ENCODE measurements around the gene SAGE1. TPM values are rescaled to one million over a fixed set of nuclear protein-coding genes. Genes with fewer than 3 reads are reported as not detected.
"Not testable (repeated sequence)": the region's sequence is repeated elsewhere in the genome, so short reads cannot be mapped to it uniquely, and the experiment has no call there.

The SAGE1 gene
- total RNA-seq, 1 experiment from 2014 or later = not detected

DNA sequence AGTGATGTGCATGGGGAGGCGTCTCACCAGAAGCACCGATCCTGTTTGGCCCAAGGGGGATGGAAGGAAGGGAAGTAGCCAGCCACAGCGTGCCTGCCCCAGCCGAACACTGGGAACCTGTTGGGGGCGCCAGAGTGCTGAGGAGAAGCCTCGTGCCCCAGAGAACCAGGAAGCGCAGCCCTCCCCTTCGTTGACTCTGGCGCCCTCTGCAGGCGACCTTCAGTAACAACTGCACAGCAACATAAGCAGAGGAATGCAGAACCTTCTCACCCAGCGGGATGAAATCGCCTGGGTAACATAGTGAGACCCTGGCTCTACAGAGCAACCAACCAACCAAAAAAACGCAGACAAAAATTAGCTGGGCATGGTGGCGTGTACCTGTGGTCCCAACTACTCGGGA, 4.5 kb upstream of the SAGE1 start:
- H3K27ac ChIP-seq; H3K79me2 ChIP-seq (ENCODE audit: low read depth); H3K4me3 ChIP-seq; H3K9me3 ChIP-seq (ENCODE audit: insufficient read depth, low read depth); BruUV-seq (replicated peaks); H2AFZ ChIP-seq; H3F3A ChIP-seq (ENCODE audit: insufficient read depth, low read depth); H3K36me3 ChIP-seq (ENCODE audit: low read depth); intact Hi-C loops (cut with micrococcal nuclease; ENCODE audit: unreplicated experiment); CTCF ChIA-PET; POLR2A ChIA-PET (ENCODE audit: unreplicated experiment); H3K4me2 ChIP-seq; H3K9me2 ChIP-seq (ENCODE audit: insufficient read depth); H3K4me1 ChIP-seq (replicated peaks; ENCODE audit: insufficient read depth); H4K20me1 ChIP-seq (ENCODE audit: insufficient read depth): not testable (repeated sequence)
- peaks cover 34% of the 10 kb centered on the region for H3K27me3 ChIP-seq (ENCODE audit: insufficient read depth, low read depth)
- DNase-seq = peak in 1 of 2 experiments; percentile 4
- TF ChIP-seq, protein P1, sequence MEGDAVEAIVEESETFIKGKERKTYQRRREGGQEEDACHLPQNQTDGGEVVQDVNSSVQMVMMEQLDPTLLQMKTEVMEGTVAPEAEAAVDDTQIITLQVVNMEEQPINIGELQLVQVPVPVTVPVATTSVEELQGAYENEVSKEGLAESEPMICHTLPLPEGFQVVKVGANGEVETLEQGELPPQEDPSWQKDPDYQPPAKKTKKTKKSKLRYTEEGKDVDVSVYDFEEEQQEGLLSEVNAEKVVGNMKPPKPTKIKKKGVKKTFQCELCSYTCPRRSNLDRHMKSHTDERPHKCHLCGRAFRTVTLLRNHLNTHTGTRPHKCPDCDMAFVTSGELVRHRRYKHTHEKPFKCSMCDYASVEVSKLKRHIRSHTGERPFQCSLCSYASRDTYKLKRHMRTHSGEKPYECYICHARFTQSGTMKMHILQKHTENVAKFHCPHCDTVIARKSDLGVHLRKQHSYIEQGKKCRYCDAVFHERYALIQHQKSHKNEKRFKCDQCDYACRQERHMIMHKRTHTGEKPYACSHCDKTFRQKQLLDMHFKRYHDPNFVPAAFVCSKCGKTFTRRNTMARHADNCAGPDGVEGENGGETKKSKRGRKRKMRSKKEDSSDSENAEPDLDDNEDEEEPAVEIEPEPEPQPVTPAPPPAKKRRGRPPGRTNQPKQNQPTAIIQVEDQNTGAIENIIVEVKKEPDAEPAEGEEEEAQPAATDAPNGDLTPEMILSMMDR (conservative IDR thresholded peaks at IDR 0.05) = peak; percentile 39; the same call in 1 of the 2 replicates

DNA sequence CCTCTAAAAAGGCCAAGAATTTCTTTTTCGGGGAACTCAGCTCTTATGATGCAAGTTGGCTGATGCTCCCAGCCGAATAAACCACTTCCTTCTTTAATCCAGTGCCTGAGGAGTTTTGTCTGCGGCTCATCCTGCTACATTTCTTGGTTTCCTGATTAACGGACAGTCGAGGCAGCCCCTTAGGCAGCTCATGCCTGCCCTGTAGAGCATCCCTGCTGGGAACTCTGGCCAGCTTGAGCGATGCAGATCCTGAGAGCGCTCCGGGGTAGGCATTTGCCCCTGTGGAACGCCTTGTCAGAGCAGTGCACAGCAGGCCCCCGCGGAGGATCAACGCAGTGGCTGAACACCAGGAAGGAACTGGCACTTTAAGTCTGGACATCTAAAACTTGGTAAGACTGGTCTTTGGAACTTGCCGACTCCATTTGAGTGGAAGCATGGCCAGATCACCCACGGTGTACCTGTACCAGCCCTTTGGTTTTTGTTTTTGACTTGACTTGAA, 3.4 kb upstream of the SAGE1 start:
- H3K4me3 ChIP-seq = no peak overlapping the region
- no peak overlapping the region for H2AFZ ChIP-seq
- peaks cover 46% of the 10 kb centered on the region for H3K27me3 ChIP-seq (ENCODE audit: insufficient read depth, low read depth)
- no peak for DNase-seq
- H3F3A ChIP-seq (ENCODE audit: insufficient read depth, low read depth) = no peaks in the 10 kb centered on the region
- H3K9me2 ChIP-seq (ENCODE audit: insufficient read depth) = no peaks in the 10 kb centered on the region
- ChIA-PET POLR2A (ENCODE audit: unreplicated experiment) (no interaction called here), CTCF (no interaction called here)
- H3K79me2 ChIP-seq (ENCODE audit: low read depth) = no peaks in the 10 kb centered on the region
- H3K4me1 ChIP-seq (replicated peaks; ENCODE audit: insufficient read depth) = no peaks in the 10 kb centered on the region
- no TSS peak for BruUV-seq (replicated peaks)
- no peak overlapping the region for H3K27ac ChIP-seq
- H3K36me3 ChIP-seq (ENCODE audit: low read depth) = no peaks in the 10 kb centered on the region
- H4K20me1 ChIP-seq (ENCODE audit: insufficient read depth) = no peaks in the 10 kb centered on the region
- TF ChIP-seq, protein P1 (conservative IDR thresholded peaks at IDR 0.05) = no peak
- no peaks in the 10 kb centered on the region for H3K9me3 ChIP-seq (ENCODE audit: insufficient read depth, low read depth)
- H3K4me2 ChIP-seq = no peak overlapping the region
- intact Hi-C loops (cut with micrococcal nuclease; ENCODE audit: unreplicated experiment) = no loop called here

DNA sequence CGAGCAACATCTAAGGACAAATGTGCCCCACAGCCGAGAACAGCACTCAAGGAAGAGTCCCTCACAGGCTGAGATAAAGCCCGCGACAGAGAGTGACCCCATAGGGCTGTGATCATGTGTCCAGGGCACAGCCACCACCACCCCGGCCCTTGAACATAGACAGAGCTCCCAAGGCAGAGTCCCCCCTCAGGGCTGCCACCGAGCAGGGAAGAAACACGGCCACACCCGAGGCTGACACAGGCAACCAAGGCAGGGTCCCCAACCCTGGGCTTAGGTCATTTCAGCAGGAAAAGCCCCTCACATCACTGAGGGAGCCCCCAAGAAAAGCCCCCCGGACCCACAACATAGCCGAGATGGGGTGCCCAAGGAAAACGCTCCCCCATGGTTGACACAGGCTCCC, 735 bp upstream of the SAGE1 start:
- Histone ChIP-seq H3K4me3 (no peak overlapping the region), H3K79me2 (ENCODE audit: low read depth) (no peaks in the 10 kb centered on the region), H3K36me3 (ENCODE audit: low read depth) (no peaks in the 10 kb centered on the region), H4K20me1 (ENCODE audit: insufficient read depth) (no peaks in the 10 kb centered on the region), H3K9me2 (ENCODE audit: insufficient read depth) (no peaks in the 10 kb centered on the region), H3K27ac (no peak overlapping the region), H3K4me1 (replicated peaks; ENCODE audit: insufficient read depth) (no peaks in the 10 kb centered on the region), H3K27me3 (ENCODE audit: insufficient read depth, low read depth) (peaks cover 61% of the 10 kb centered on the region), H3F3A (ENCODE audit: insufficient read depth, low read depth) (no peaks in the 10 kb centered on the region), H3K4me2 (no peak overlapping the region), H3K9me3 (ENCODE audit: insufficient read depth, low read depth) (no peaks in the 10 kb centered on the region), H2AFZ (no peak overlapping the region)
- ChIA-PET CTCF (interaction anchor here (0.6 kb wide), 1 partner anchor 67 kb away, joined by 3 read pairs; no protein-coding TSS in a partner anchor), POLR2A (ENCODE audit: unreplicated experiment) (interaction anchor here (0.5 kb wide), 1 partner anchor 333 kb away, joined by 3 read pairs; no protein-coding TSS in a partner anchor)
- no peak for TF ChIP-seq EZH2 (IDR thresholded peaks at IDR 0.05; ENCODE audit: low read depth)
- TF ChIP-seq, protein P1 (conservative IDR thresholded peaks at IDR 0.05) = no peak
- DNase-seq = no peak
- intact Hi-C loops (cut with micrococcal nuclease; ENCODE audit: unreplicated experiment) = no loop called here
- BruUV-seq (replicated peaks) = no TSS peak

Data from PC-9 (cell line).